ENCODE measurements around the gene CIC.
A peak's percentile ranks its signal among the peaks of the same experiment; 100 is the strongest.
"Not testable (repeated sequence)": the region's sequence is repeated elsewhere in the genome, so short reads cannot be mapped to it uniquely, and the experiment has no call there.

Gene CIC

DNA sequence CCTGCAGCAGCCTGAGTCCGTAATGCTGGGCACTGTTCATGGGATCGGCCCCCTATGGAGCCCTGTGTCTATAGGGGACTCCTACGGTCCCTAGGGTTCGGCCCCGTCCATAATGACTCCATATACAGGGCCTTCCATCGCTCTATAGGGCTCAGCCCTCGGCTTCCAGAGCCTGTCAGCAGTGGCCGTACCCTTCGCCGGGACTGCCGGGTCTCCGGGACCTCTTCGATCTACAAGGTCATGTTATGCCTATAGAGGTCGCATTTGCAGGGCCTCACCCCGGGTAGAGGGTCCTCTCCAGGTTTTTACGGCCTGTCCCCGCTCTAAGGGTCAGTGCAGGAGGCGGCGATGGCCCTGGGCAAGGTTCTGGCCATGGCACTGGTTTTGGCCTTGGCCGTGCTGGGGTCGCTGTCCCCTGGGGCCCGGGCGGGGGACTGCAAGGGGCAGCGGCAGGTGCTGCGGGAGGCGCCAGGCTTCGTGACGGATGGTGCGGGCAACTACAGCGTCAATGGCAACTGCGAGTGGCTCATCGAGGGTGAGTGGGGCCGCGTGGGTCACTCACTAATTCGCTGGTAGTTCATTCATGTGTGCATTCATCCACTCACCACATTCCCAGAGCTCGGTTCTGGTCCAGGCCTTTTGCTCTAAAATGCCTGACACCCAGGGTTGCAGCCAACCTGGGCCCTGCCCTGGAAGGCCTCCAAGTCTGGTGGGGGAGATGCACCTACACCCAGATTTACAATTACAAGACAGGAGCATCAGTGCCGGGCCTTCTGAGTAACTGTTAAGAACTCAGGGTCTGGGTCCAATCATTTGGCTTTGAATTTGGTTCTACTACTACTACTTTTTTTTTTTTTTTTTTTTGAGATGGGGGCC is 57.1 kb downstream of the CIC start:
- no peaks in the 10 kb centered on the region for H3K9me3 Mint-ChIP-seq
- peak overlapping the region; percentile 86 for H3K27ac Mint-ChIP-seq
- peaks cover 19% of the 10 kb centered on the region for H3K4me1 Mint-ChIP-seq (ENCODE audit: low read depth)
- H3K4me3 Mint-ChIP-seq, result peak overlapping the region; percentile 84
- no peaks in the 10 kb centered on the region for H3K36me3 Mint-ChIP-seq (ENCODE audit: low read depth)
- no peak for DNase-seq
- H3K27me3 Mint-ChIP-seq, result peaks cover 22% of the 10 kb centered on the region

DNA sequence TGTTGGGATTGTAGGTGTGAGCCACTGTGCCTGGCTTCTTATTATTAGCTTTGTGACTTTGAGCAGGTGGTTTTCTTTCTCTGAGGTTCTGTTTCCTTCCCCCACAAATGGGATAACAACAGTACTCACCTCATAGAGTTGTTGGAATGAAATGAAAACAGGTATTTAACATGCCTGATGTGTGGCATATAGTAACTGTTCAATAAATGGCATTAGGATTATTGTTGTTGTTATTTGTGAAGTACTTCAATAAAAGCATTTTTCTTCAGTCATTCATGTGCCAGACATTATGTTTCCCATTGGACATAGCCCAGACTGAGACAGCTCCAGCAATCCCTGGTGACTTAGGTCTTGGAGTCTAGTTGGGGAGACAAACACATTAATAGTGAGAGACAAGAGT is 57.9 kb downstream of the CIC start:
- peak overlapping the region; percentile 84 for H3K4me3 Mint-ChIP-seq
- no peaks in the 10 kb centered on the region for H3K36me3 Mint-ChIP-seq (ENCODE audit: low read depth)
- H3K27ac Mint-ChIP-seq, result no peak overlapping the region
- peaks cover 22% of the 10 kb centered on the region for H3K27me3 Mint-ChIP-seq
- no peak for DNase-seq
- H3K9me3 Mint-ChIP-seq, result no peaks in the 10 kb centered on the region
- H3K4me1 Mint-ChIP-seq (ENCODE audit: low read depth), result peaks cover 19% of the 10 kb centered on the region

DNA sequence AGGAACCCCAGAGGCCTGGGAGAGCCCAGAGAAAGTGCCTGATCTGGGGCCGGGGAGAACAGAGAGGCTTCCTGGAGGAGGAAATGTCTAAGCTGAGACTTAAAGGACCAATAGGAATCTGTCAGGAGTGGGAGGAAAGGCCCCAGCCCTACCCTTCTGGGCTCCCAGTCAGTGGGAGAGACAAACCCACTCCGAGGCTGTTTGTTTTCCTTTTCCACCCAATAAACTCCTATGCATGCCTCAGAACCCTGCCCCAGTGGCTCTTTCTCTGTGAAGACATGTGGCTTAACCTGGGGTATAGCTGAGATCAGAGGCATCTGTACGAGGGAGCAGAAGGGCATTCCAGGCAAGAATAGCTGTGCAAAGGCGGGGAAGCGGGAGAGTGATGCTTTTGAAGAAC is 58.3 kb downstream of the CIC start:
- H3K4me3 Mint-ChIP-seq, result no peak overlapping the region
- no peak overlapping the region for H3K27ac Mint-ChIP-seq

DNA sequence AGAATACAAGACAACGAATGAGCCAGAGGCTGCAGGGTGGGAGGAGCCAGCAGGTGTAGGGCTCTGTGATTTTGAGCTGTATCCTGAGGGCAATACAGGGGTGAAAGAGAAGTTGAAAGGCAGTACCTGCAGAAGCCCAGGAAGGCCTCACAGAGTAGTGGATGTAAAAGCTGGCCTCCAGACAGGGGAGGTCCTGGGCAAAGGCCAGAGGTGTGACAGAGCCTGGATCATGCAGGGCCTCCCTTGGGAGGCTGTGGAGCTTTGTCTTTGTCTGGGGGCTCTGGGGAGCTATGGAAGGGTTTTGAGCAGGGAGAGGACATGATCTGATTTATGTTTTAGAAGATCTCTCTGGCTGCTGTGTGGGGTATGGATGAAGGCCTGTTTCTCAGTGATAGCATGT is 59.1 kb downstream of the CIC start:
- Mint-ChIP-seq H3K36me3 (ENCODE audit: low read depth) (no peaks in the 10 kb centered on the region), H3K9me3 (no peaks in the 10 kb centered on the region), H3K4me1 (ENCODE audit: low read depth) (peaks cover 19% of the 10 kb centered on the region), H3K4me3 (no peak overlapping the region), H3K27ac (no peak overlapping the region), H3K27me3 (peaks cover 12% of the 10 kb centered on the region)
- no peak for DNase-seq

More for the DNA sequence above, 58.3 kb downstream of the CIC start:
- DNase-seq, result no peak
- Mint-ChIP-seq H3K9me3 (no peaks in the 10 kb centered on the region), H3K36me3 (ENCODE audit: low read depth) (no peaks in the 10 kb centered on the region), H3K27me3 (peaks cover 18% of the 10 kb centered on the region), H3K4me1 (ENCODE audit: low read depth) (peaks cover 19% of the 10 kb centered on the region)

DNA sequence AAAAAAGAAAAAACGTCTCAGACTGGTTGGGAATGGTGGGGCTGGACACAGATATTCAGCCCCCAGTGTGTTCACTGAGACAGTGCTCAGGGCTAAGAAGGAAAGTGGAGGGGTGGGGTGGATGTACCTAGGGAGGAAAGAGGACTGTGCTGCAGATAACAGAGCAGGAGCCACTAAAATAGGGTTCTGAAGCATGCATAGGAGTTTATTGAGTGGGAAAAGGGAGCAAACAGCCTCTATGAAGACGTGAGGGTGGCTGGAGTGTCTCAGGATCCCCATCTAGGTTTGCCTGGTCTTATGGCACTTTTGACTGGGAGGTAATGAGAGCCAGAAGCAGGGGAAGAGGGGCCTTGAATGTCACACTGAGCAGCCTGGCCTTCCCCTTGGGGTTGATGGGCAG is 59.8 kb downstream of the CIC start:
- Mint-ChIP-seq H3K36me3 (ENCODE audit: low read depth) (no peaks in the 10 kb centered on the region), H3K27me3 (peaks cover 7% of the 10 kb centered on the region), H3K9me3 (no peaks in the 10 kb centered on the region), H3K4me1 (ENCODE audit: low read depth) (peaks cover 16% of the 10 kb centered on the region), H3K27ac (no peak overlapping the region), H3K4me3 (no peak overlapping the region)
- DNase-seq, result no peak

DNA sequence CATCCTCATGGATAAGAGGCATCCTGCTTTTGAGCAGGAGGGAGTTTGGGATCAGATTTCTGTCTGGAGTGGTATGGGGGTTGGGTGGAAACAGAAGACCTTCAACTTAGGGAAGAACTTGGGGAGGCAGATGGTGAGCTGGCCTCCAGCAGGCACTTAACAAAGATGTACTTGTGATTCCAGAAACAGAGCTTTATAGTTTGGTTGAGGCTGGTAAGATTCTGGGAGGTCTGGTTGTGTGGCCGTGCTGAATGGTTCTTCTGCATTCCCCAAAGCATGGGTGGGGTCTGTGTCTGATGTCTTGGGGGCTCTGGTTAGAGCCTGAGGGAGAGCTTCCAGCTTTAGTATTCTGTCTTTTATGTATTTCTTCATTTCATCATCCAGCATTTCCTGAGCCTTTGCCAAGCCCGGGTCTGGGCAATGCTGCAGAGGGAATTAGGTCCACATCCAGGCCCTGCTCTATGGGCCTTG is 61.2 kb downstream of the CIC start:
- Mint-ChIP-seq H3K27ac (no peak overlapping the region), H3K4me3 (no peak overlapping the region), H3K27me3 (no peaks in the 10 kb centered on the region), H3K4me1 (ENCODE audit: low read depth) (peaks cover 11% of the 10 kb centered on the region), H3K9me3 (no peaks in the 10 kb centered on the region), H3K36me3 (ENCODE audit: low read depth) (no peaks in the 10 kb centered on the region)
- DNase-seq, result no peak

DNA sequence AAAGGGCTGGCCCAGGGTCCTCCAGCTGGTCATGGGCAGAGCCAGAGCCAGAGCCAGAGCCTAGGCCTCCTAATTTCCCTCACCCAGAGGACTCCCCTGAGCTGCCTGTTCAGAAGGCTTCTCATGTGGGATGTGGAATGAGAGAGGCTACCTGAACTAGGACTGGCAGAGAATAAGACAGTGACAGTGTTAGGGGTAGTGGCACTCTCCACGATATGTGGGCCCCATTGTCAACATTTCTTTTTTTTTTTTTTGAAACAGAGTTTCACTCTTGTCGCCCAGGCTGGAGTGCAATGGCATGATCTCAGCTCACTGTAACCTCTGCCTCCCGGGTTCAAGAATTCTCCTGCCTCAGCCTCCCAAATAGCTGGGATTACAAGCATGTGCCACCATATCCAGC is 62.3 kb downstream of the CIC start:
- DNase-seq; H3K4me1 Mint-ChIP-seq (ENCODE audit: low read depth); H3K9me3 Mint-ChIP-seq: not testable (repeated sequence)

DNA sequence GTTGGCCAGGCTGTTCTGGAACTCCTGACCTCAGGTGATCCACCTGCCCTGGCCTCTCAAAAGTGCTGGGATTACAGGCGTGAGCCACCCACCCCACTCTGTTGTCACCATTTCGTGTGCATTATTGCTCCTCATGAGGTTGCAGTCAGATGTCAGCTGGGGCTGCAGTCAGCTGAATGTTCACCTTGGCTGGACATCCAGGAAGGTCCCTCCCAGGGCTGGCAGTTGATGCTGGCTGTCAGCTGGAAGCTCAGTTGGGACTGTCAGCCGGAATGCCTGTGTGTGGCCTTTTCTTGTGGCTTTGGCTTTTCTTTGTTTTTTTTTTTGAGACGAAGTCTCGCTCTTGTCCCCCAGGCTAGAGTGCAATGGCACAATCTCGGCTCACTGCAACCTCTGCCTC is 63.0 kb downstream of the CIC start:
- no peaks in the 10 kb centered on the region for H3K9me3 Mint-ChIP-seq
- H3K36me3 Mint-ChIP-seq (ENCODE audit: low read depth), result no peaks in the 10 kb centered on the region
- no peak overlapping the region for H3K27ac Mint-ChIP-seq
- DNase-seq, result no peak
- H3K27me3 Mint-ChIP-seq, result no peaks in the 10 kb centered on the region
- H3K4me3 Mint-ChIP-seq, result no peak overlapping the region
- H3K4me1 Mint-ChIP-seq (ENCODE audit: low read depth), result peaks cover 3% of the 10 kb centered on the region

More for the DNA sequence above, 62.3 kb downstream of the CIC start:
- not testable (repeated sequence) for H3K36me3 Mint-ChIP-seq (ENCODE audit: low read depth); H3K27ac Mint-ChIP-seq; H3K27me3 Mint-ChIP-seq; H3K4me3 Mint-ChIP-seq

DNA sequence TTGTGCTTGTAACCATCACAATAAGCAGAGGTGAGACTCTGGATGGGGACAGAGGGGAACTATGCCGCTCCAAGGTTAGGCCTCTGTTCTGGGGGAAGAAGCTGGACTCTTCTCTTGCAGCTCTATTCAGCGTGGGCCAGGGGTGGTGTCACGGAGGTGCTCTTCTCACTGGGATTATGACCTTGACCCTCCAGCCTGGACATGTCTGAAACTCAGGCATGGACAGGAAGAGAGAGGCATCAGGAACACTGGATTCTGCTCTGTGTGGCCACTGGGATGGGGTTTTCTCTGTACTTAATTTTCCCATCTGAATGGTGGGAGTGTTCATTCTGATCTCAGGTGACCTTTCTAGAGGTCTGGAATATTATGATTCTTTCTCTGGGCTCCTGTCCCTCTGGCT is 64.0 kb downstream of the CIC start:
- Mint-ChIP-seq H3K27ac (no peak overlapping the region), H3K27me3 (no peaks in the 10 kb centered on the region), H3K4me3 (no peak overlapping the region), H3K9me3 (no peaks in the 10 kb centered on the region), H3K36me3 (ENCODE audit: low read depth) (peaks cover 2% of the 10 kb centered on the region), H3K4me1 (ENCODE audit: low read depth) (no peaks in the 10 kb centered on the region)
- no peak for DNase-seq

DNA sequence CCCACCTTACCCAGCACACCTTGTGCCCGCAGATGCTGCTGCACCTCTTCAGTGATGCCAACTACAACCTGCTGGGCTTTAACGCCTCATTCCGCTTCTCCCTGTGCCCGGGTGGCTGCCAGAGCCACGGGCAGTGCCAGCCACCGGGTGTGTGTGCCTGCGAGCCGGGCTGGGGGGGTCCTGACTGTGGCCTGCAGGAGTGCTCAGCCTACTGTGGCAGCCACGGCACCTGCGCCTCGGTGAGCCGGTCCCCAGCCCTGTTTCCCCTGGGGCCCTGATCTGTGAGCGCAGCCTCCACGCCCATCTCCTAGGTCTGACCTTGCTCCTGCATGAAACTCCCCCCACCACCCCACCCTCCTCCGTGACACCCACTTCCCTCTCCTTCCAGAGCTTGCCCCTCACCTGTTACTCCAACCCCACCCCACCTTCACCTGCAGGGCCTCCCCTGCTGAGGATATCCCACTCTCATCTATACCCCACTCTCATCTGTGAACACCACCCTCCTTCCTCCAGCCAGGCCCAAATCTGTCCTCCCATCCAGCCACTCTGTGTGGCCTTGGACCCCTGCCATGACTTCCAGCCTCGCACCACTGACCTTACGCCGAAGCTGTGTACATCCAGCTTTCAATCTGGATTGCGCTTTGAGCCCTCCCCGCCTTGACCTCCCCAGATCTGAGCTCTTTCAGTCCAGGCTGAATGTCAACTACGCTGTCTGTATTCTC is 65.1 kb downstream of the CIC start:
- no peak overlapping the region for H3K4me3 Mint-ChIP-seq
- no peak overlapping the region for H3K27ac Mint-ChIP-seq
- no peak for DNase-seq
- H3K27me3 Mint-ChIP-seq, result no peaks in the 10 kb centered on the region
- H3K36me3 Mint-ChIP-seq (ENCODE audit: low read depth), result peaks cover 5% of the 10 kb centered on the region
- no peaks in the 10 kb centered on the region for H3K4me1 Mint-ChIP-seq (ENCODE audit: low read depth)
- no peaks in the 10 kb centered on the region for H3K9me3 Mint-ChIP-seq

DNA sequence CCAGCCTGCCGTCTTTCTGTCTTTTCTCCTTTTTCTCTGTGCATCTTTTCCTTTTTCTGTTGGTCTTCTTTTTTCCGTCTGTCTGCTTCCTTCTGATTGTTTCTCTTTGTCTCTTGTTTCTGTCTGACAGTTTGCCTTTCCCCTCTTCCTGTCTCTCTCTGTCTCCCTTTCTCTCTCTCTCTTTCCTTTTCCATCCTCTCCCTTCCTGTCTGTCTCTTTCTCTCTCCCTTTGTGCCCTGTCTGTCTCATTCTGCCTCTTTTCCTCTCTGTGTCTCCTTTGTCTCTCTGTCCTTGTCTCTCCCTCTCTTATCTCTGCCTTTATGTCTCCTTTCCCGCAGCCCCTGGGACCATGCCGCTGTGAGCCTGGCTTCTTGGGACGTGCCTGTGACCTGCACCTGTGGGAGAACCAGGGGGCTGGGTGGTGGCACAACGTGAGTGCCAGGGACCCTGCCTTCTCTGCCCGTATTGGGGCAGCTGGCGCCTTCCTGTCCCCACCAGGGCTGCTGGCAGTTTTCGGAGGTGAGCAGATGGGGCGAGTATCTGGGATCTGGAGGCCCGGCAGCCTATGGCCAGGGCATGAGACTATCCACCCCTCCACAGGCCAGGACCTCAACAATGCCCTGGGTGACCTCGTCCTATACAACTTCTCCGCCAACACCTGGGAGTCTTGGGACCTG is 65.8 kb downstream of the CIC start:
- H3K27me3 Mint-ChIP-seq, result no peaks in the 10 kb centered on the region
- H3K4me3 Mint-ChIP-seq, result no peak overlapping the region
- H3K27ac Mint-ChIP-seq, result no peak overlapping the region
- no peak for DNase-seq
- peaks cover 5% of the 10 kb centered on the region for H3K36me3 Mint-ChIP-seq (ENCODE audit: low read depth)
- peaks cover 2% of the 10 kb centered on the region for H3K4me1 Mint-ChIP-seq (ENCODE audit: low read depth)
- H3K9me3 Mint-ChIP-seq, result no peaks in the 10 kb centered on the region

DNA sequence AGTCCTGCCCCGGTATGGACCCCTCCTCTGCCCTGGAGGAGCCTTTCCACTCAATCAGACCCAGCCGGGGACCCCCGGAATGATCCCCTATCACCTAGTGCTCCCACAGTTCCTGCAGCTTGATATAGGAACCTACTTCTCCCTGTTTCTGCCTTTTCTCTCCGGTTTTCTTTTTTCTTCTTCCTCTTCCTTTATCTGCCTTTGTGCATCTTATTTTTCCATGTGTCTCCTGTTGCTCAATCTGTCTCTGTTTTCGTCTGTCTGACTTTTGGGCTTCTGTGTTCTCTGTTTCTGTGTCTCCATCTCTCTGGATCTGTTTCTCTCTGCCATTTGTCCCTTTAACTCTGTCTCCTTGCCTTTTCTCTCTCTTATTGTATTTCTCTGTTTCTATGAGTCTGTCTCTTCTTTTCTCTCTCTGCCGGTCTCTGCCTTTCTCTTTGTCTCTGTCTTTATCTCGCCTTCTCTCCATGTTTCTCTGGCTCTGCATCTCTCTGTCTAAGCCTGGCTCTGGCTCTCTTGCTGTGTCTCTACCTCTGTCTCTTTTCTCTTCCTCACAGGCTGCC is 66.4 kb downstream of the CIC start:
- DNase-seq, result no peak
- H3K4me3 Mint-ChIP-seq, result no peak overlapping the region
- H3K9me3 Mint-ChIP-seq, result no peaks in the 10 kb centered on the region
- H3K27ac Mint-ChIP-seq, result no peak overlapping the region
- H3K36me3 Mint-ChIP-seq (ENCODE audit: low read depth), result peaks cover 5% of the 10 kb centered on the region
- peaks cover 2% of the 10 kb centered on the region for H3K4me1 Mint-ChIP-seq (ENCODE audit: low read depth)
- H3K27me3 Mint-ChIP-seq, result no peaks in the 10 kb centered on the region

DNA sequence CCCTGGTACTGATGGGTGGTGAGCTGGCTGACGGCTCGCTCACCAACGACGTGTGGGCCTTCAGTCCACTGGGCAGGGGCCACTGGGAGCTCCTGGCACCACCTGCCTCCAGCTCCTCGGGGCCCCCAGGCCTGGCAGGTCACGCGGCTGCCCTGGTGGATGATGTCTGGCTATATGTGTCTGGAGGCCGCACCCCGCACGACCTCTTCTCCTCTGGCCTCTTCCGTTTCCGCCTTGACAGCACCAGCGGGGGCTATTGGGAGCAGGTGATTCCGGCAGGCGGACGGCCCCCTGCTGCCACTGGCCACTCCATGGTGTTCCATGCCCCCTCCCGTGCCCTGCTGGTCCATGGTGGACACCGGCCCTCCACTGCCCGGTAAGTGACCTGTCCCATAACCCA is 66.9 kb downstream of the CIC start:
- H3K27me3 Mint-ChIP-seq, result no peaks in the 10 kb centered on the region
- H3K27ac Mint-ChIP-seq, result no peak overlapping the region
- DNase-seq, result no peak

DNA sequence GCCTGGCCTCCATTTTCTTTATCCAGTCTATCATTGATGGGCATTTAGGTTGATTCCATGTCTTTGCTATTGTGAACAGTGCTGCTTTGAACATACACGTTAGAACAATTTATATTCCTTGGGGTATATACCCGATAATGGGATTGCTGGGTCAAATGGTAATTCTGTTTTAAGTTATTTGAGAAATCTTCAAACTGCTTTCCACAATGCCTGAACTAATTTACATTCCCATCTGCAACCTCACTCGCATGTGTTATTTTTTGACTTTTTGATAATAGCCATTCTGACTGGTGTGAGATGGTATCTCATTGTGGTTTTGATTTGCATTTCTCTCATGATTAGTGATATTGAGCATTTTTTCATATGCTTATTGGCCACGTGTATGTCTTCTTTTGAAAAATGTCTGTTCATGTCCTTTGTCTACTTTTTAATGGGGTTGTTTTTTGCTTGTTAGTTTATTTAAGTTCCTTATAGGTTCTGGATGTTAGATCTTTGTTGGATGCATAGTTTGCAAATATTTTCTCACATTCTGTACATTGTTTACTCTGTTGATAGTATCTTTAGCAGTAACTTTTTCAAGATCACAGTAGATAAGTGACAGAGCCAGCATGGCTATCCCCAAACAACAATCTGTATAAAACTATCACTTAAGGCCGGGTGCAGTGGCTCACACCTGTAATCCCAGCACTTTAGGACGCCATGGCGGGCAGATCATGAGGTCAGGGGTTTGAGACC is 70.2 kb downstream of the CIC start:
- not testable (repeated sequence) for H3K27ac Mint-ChIP-seq; H3K9me3 Mint-ChIP-seq; H3K4me3 Mint-ChIP-seq; H3K4me1 Mint-ChIP-seq (ENCODE audit: low read depth); DNase-seq; H3K27me3 Mint-ChIP-seq
- peaks cover 11% of the 10 kb centered on the region for H3K36me3 Mint-ChIP-seq (ENCODE audit: low read depth)

More for the DNA sequence above, 66.9 kb downstream of the CIC start:
- Mint-ChIP-seq H3K4me3 (no peak overlapping the region), H3K36me3 (ENCODE audit: low read depth) (peaks cover 5% of the 10 kb centered on the region), H3K4me1 (ENCODE audit: low read depth) (peaks cover 2% of the 10 kb centered on the region), H3K9me3 (no peaks in the 10 kb centered on the region)

Measured in activated T-cell treated with anti-CD3 and anti-CD28 coated beads, Interleukin-2, amount 50 U/mL, for 24 hours (primary cell).